ENCODE measurements around the gene AHCYL1. TPM values are rescaled to one million over a fixed set of nuclear protein-coding genes. Genes with fewer than 3 reads are reported as not detected.

AHCYL1 gene
- 100 to 1,000 TPM in 1 of 3 donors, 10 to 100 TPM in 2; 87.5 to 116 (median 87.8) TPM for total RNA-seq
- long read RNA-seq, donor 1, full-length matches to known transcripts, result 201 of 233 reads
- long read RNA-seq, donor 1, partial matches to known transcripts, result 15 of 233 reads
- long read RNA-seq, donor 1, other reads (novel, unspliced or antisense), result 17 of 233 reads
- long read RNA-seq, donor 2, partial matches to known transcripts, result 5 of 7 reads
- long read RNA-seq, donor 2, other reads (novel, unspliced or antisense), result 0 of 7 reads

- peak within 1 kb of the TSS; percentile 75 for H3K4me3 ChIP-seq
- intact Hi-C loops (cut with DNase I, micrococcal nuclease), result loop anchor here (5.0 to 10.0 kb wide), 3 partner anchors 207 to 440 kb away; partner anchors contain the start of gene GNAI3 (in 1 of the 2)
- DNase-seq, result peak; percentile 99 to 100 (median 100)
- peaks cover 41% of the 10 kb centered on the region for H3K4me1 ChIP-seq (ENCODE audit: low read depth)
- no peaks in the 10 kb centered on the region for H3K36me3 ChIP-seq (ENCODE audit: low read depth)
- TF ChIP-seq CTCF (IDR thresholded peaks at IDR 0.05), result peak; percentile 97
- peak; percentile 98 for ATAC-seq
- H3K9me3 ChIP-seq, result no peaks in the 10 kb centered on the region
These were observed at the start of gene AHCYL1 for GRCh38 chr1:109984456-109985246. Gene AHCYL1, plus strand, starts transcription at chr1:109984765. Its CDS starts 288 bp downstream, at chr1:109985053.

GRCh38 chr1:109935451-109935900 lies 49.1 kb upstream of the AHCYL1 start:
- H3K36me3 ChIP-seq (ENCODE audit: low read depth), result peaks cover 3% of the 10 kb centered on the region
- intact Hi-C loops (cut with DNase I, micrococcal nuclease), result no loop called here
- DNase-seq, result peak in 2 of 3 donors; percentile 68 to 88
- peak; percentile 92 for ATAC-seq
- H3K9me3 ChIP-seq, result peaks cover 17% of the 10 kb centered on the region
- peaks cover 21% of the 10 kb centered on the region for H3K4me1 ChIP-seq (ENCODE audit: low read depth)
- H3K4me3 ChIP-seq, result no peak overlapping the region
- TF ChIP-seq CTCF (IDR thresholded peaks at IDR 0.05), result no peak

DNA sequence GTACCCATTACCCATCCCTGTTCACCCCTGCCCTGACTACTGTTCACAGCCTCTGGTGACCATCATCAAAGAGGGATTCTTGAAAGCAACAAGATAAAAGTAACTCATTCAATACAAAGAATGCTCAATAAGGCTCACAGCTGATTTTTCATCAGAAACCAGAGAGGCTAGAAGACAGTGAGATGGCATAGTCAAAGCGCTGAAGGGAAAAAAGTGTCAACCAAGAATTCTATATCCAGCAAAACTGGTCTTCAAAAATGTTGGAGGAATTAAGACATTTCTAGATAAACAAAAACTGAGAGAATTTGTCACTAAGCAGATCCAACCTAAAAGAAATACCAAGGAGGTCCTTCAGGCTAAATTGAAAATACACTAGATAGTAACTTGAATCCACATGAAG lies 46.8 kb upstream of the AHCYL1 start:
- H3K4me3 ChIP-seq, result no peak overlapping the region
- peaks cover 21% of the 10 kb centered on the region for H3K4me1 ChIP-seq (ENCODE audit: low read depth)
- H3K9me3 ChIP-seq, result peaks cover 17% of the 10 kb centered on the region
- no peak for TF ChIP-seq CTCF (IDR thresholded peaks at IDR 0.05)
- intact Hi-C loops (cut with DNase I, micrococcal nuclease), result no loop called here
- DNase-seq (no peak), ATAC-seq (no peak)
- H3K36me3 ChIP-seq (ENCODE audit: low read depth), result peaks cover 3% of the 10 kb centered on the region

GRCh38 chr1:109938556-109938955 lies 46.0 kb upstream of the AHCYL1 start:
- Histone ChIP-seq H3K4me3 (no peak overlapping the region), H3K36me3 (ENCODE audit: low read depth) (peaks cover 3% of the 10 kb centered on the region), H3K4me1 (ENCODE audit: low read depth) (peaks cover 21% of the 10 kb centered on the region), H3K9me3 (peaks cover 17% of the 10 kb centered on the region)
- TF ChIP-seq CTCF (IDR thresholded peaks at IDR 0.05), result no peak
- ATAC-seq, result no peak
- intact Hi-C loops (cut with DNase I, micrococcal nuclease), result no loop called here
- no peak for DNase-seq

DNA sequence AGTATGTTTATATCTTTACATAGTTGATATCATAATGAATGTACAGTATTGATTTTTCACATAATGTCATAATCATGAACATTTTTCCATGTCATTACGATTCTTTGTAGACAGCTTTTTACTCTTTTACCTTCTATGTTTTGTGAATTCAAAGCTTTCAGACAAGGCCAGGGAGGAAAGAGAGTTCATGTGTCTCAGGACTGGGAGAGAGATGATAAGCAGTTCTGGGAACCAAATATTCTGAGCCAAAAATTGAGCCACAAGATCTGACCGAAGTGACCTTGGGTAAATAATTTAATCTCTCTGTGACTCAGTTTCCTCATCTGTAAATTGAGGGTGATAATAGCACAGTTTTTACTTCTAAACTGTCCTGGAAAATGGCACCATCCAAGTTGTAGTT lies 42.1 kb upstream of the AHCYL1 start:
- Histone ChIP-seq H3K9me3 (peaks cover 11% of the 10 kb centered on the region), H3K4me1 (ENCODE audit: low read depth) (peaks cover 1% of the 10 kb centered on the region), H3K4me3 (no peak overlapping the region), H3K36me3 (ENCODE audit: low read depth) (no peaks in the 10 kb centered on the region)
- intact Hi-C loops (cut with DNase I, micrococcal nuclease), result no loop called here
- no peak for DNase-seq
- no peak for TF ChIP-seq CTCF (IDR thresholded peaks at IDR 0.05)
- no peak for ATAC-seq

Measured in mucosa of descending colon (tissue), 3 donors.